HepG2 (cell line): ENCODE data around the gene PFAS. TPM values are rescaled to one million over a fixed set of nuclear protein-coding genes. Genes with fewer than 3 reads are reported as not detected.

ENCODE experiments used
- CCAR2 ChIP-seq: fragments of 200-400 bp; formaldehyde crosslinking; optimal IDR thresholded peaks from 2 replicates; pipeline ENCODE3; 2018; ENCODE audit warnings: low read depth, mild to moderate bottlenecking, low read length, moderate library complexity
- LRRFIP1 ChIP-seq: sonication (generic); formaldehyde crosslinking; conservative IDR thresholded peaks from 2 replicates; pipeline ENCODE4 v1.4.0; 2020; ENCODE audit warnings: missing genetic modification reagents
- MNT ChIP-seq: fragments of 450-650 bp; IDR thresholded peaks from 2 replicates; pipeline ENCODE4 v1.6.1; 2016
- MTA1 ChIP-seq: sonication (generic); formaldehyde crosslinking; IDR thresholded peaks from 2 replicates; pipeline ENCODE4 v1.4.0; 2020; ENCODE audit warnings: missing genetic modification reagents, mild to moderate bottlenecking, borderline replicate concordance
- PBX3 ChIP-seq: sonication (generic); formaldehyde crosslinking; IDR thresholded peaks from 2 replicates; pipeline ENCODE4 v1.8.1; 2023; ENCODE audit warnings: missing genetic modification reagents, inconsistent platforms, borderline replicate concordance
- RNF2 ChIP-seq: fragments of 450-650 bp; conservative IDR thresholded peaks from 2 replicates; pipeline ENCODE4 v1.6.1; 2016; ENCODE audit warnings: low read depth
- RXRA ChIP-seq: sonication (generic); formaldehyde crosslinking; IDR thresholded peaks from 2 replicates; pipeline ENCODE4 v1.5.1; 2020; ENCODE audit warnings: missing genetic modification reagents
- SIN3A ChIP-seq: IDR thresholded peaks from 2 replicates; pipeline ENCODE4 v1.6.1; 2011; ENCODE audit warnings: low read depth, mild to moderate bottlenecking, control low read depth, low read length, borderline replicate concordance
- SIX4 ChIP-seq: sonication (generic); formaldehyde crosslinking; IDR thresholded peaks from 2 replicates; pipeline ENCODE4 v1.4.0; 2020; ENCODE audit warnings: missing genetic modification reagents
- SRSF4 ChIP-seq: fragments of 200-400 bp; formaldehyde crosslinking; IDR thresholded peaks from one replicate; pipeline ENCODE4 v1.6.1; 2018; ENCODE audit warnings: mild to moderate bottlenecking, low read depth, low read length, moderate library complexity; ENCODE audit not compliant: poor library complexity, severe bottlenecking
- TBX2 ChIP-seq: sonication (generic); formaldehyde crosslinking; IDR thresholded peaks from 2 replicates; pipeline ENCODE4 v1.5.0; 2020; ENCODE audit warnings: missing genetic modification reagents, mild to moderate bottlenecking, borderline replicate concordance
- THRA ChIP-seq: sonication (generic); formaldehyde crosslinking; IDR thresholded peaks from 2 replicates; pipeline ENCODE4 v1.4.0; 2020; ENCODE audit warnings: missing genetic modification reagents, borderline replicate concordance
- ZNF678 ChIP-seq: sonication (generic); formaldehyde crosslinking; IDR thresholded peaks from 2 replicates; pipeline ENCODE4 v1.4.0; 2020; ENCODE audit warnings: mild to moderate bottlenecking, missing genetic modification reagents
- ZNF687 ChIP-seq: sonication (generic); formaldehyde crosslinking; IDR thresholded peaks from 2 replicates; pipeline ENCODE4 v1.5.1; 2020; ENCODE audit warnings: mild to moderate bottlenecking, missing genetic modification reagents, moderate library complexity
- ZNF737 ChIP-seq: sonication (generic); formaldehyde crosslinking; IDR thresholded peaks from 2 replicates; pipeline ENCODE4 v1.5.0; 2020; ENCODE audit warnings: missing genetic modification reagents, mild to moderate bottlenecking, borderline replicate concordance
- ZNF782 ChIP-seq: sonication (generic); formaldehyde crosslinking; IDR thresholded peaks from 2 replicates; pipeline ENCODE4 v1.4.0; 2020; ENCODE audit warnings: missing genetic modification reagents, mild to moderate bottlenecking, borderline replicate concordance
- ZNF788 ChIP-seq: sonication (generic); formaldehyde crosslinking; IDR thresholded peaks from 2 replicates; pipeline ENCODE4 v1.5.0; 2020; ENCODE audit warnings: mild to moderate bottlenecking, missing genetic modification reagents, borderline replicate concordance
- polyA plus RNA-seq, 8 experiments: library from polyadenylated mRNA; depleted of rRNA in 3 of 8; stranded (reverse) in 7 of 8; unstranded in 1 of 8; fragments of >200 nt; fragmentation: Illumina TruSeq in 4 of 8; extraction: Trizol in 4 of 8; gene quantifications; 2 replicates each; pipeline versions ENCODE4 v1.2.1 to v1.2.3, GENCODE V29; 2011 to 2016; ENCODE audit warnings: low read depth in 4 of 8, missing spikeins in 1 of 8, mixed read lengths in 1 of 8; ENCODE audit not compliant: insufficient read depth in 1 of 8
- total RNA-seq, 5 experiments: library from RNA; depleted of rRNA; stranded (reverse); fragments of >200 nt; fragmentation: Illumina TruSeq; extraction: Trizol; gene quantifications; 2 replicates each; pipeline ENCODE4 v1.2.3, GENCODE V29; 2016; ENCODE audit warnings: low read depth in 1 of 5

Gene PFAS
- total and polyA plus RNA-seq, 2 of the 13 experiments (the other 11 are each of a cell fraction or from before 2014, with no cell fraction given) = 49.4 to 58.2 TPM

GRCh38 chr17:8212312-8213180, 36.5 kb upstream of the PFAS start (continued):
- TF ChIP-seq ZNF687 (peak; percentile 42), SIX4 (CRISPR knock-in tag) (peak; percentile 32; the same call in 1 of the 2 replicates), RNF2 (no peak), LRRFIP1 (CRISPR knock-in tag) (no peak), ZNF788 (CRISPR knock-in tag) (no peak), ZNF678 (CRISPR knock-in tag) (no peak), THRA (peak; percentile 74; the same call in 1 of the 2 replicates), TBX2 (CRISPR knock-in tag) (peak; percentile 86), ZNF737 (no peak), SIN3A (0 out of 2 replicates have a peak, but pooled peaks have one; percentile 43), CCAR2 (no peak), PBX3 (CRISPR knock-in tag) (no peak), RXRA (peak; percentile 74; the same call in 1 of the 2 replicates), ZNF782 (no peak), MTA1 (CRISPR knock-in tag) (peak; percentile 61; the same call in 1 of the 2 replicates), MNT (no peak), SRSF4 (no peak)
